Panc1 (cell line): ENCODE results near the gene CCDC69. TPM values are rescaled to one million over a fixed set of nuclear protein-coding genes. Genes with fewer than 3 reads are reported as not detected.

Experiments
- ATAC-seq: fragments of 200-7000 bp; cut with Tn5 transposase; 2 replicates; pipeline ENCODE4 v1.9.1; 2020; ENCODE audit warnings: mild to moderate bottlenecking, moderate library complexity
- BruUV-seq: library from RNA; stranded (reverse); fragments of 400-500 nt; replicated peaks from 2 replicates; lab custom pipeline; 2021; lab: Mats Ljungman, UMichigan
- CTCF ChIA-PET: fragments of 300-600 bp; sonication (Branson Sonifier 250); formaldehyde crosslinking; loops from one replicate; lab custom pipeline; 2022; ENCODE audit warnings: antibody characterized with exemption; lab: Charles Lee
- POLR2A ChIA-PET: fragments of 300-600 bp; sonication (Branson Sonifier 250); formaldehyde crosslinking; loops from one replicate; lab custom pipeline; 2022; ENCODE audit warnings: antibody characterized with exemption; lab: Charles Lee
- DNase-seq: peaks from one replicate; pipeline ENCODE4 v3.0.0-alpha.2; 2010; ENCODE audit warnings: low read depth, low spot score
- H3K27ac ChIP-seq: 2 replicates; pipeline ENCODE4 v1.5.1; 2011; ENCODE audit warnings: mild to moderate bottlenecking, low read length, inconsistent platforms
- H3K27me3 ChIP-seq: fragments of 200-500 bp; sonication (Bioruptor generic); 2 replicates; pipeline ENCODE4 v1.6.0; 2014; ENCODE audit warnings: low read length, inconsistent platforms; ENCODE audit not compliant: control insufficient read depth, insufficient read depth
- H3K36me3 ChIP-seq: fragments of 200-500 bp; sonication (Bioruptor generic); 2 replicates; pipeline ENCODE4 v1.5.1; 2014; ENCODE audit warnings: inconsistent platforms, mild to moderate bottlenecking, low read length, moderate library complexity; ENCODE audit not compliant: control insufficient read depth, insufficient read depth
- H3K4me1 ChIP-seq: 2 replicates; pipeline ENCODE4 v1.5.1; 2011; ENCODE audit warnings: inconsistent platforms, mild to moderate bottlenecking, low read length, moderate library complexity; ENCODE audit not compliant: control insufficient read depth, insufficient read depth
- H3K4me3 ChIP-seq, 2 experiments: 2 replicates each; pipeline ENCODE4 v1.5.1; 2011 to 2012; ENCODE audit warnings: low read depth in 2 of 2, low read length in 2 of 2, mild to moderate bottlenecking in 2 of 2, inconsistent platforms in 1 of 2, moderate library complexity in 1 of 2
- H3K9me3 ChIP-seq: fragments of 200-500 bp; sonication (Bioruptor generic); 2 replicates; pipeline ENCODE4 v1.5.1; 2014; ENCODE audit warnings: low read depth, mild to moderate bottlenecking, inconsistent platforms, low read length, moderate library complexity; ENCODE audit not compliant: control insufficient read depth, insufficient read depth
- CTCF ChIP-seq: fragments of 450-650 bp; IDR thresholded peaks from 2 replicates; pipeline ENCODE4 v1.5.1; 2017; ENCODE audit warnings: mild to moderate bottlenecking
- POLR2AphosphoS5 ChIP-seq: IDR thresholded peaks from 2 replicates; pipeline ENCODE4 v1.6.1; 2012; ENCODE audit warnings: mild to moderate bottlenecking, low read depth, low read length, moderate library complexity
- REST ChIP-seq, 2 experiments: IDR thresholded peaks; 2 replicates each; pipeline ENCODE4 v1.6.1; 2011 to 2012; ENCODE audit warnings: low read depth in 2 of 2, control low read depth in 1 of 2, low read length in 1 of 2, mild to moderate bottlenecking in 1 of 2, moderate library complexity in 1 of 2; ENCODE audit not compliant: insufficient read depth in 1 of 2
- SIN3A ChIP-seq: IDR thresholded peaks from 2 replicates; pipeline ENCODE4 v1.6.1; 2012; ENCODE audit warnings: low read depth, mild to moderate bottlenecking, low read length, moderate library complexity, borderline replicate concordance; ENCODE audit not compliant: insufficient read depth
- TCF7L2 ChIP-seq: IDR thresholded peaks from 2 replicates; pipeline ENCODE4 v1.6.1; 2011; ENCODE audit warnings: mild to moderate bottlenecking, low read depth, low read length, inconsistent platforms
- in situ Hi-C: cut with HindIII; loops from 2 replicates; pipeline ENCODE4 v1.10.0; 2016; ENCODE audit warnings: low sequenced_read_pairs, low pct_unique_long_range_greater_than_20kb
- intact Hi-C: fragments of 100-400 bp; cut with micrococcal nuclease; formaldehyde crosslinking; loops from one replicate; pipeline ENCODE4 v1.10.0; 2022; ENCODE audit not compliant: unreplicated experiment
- total RNA-seq: library from RNA; stranded (reverse); gene quantifications from one replicate; pipeline ENCODE4 v1.2.1, GENCODE V29; 2021; ENCODE audit not compliant: unreplicated experiment

Gene CCDC69
- total RNA-seq, 1 experiment from 2014 or later = 2.1 TPM

GRCh38 chr5:151219789-151220188 lies 4.1 kb downstream of the CCDC69 start:
- no peaks in the 10 kb centered on the region for H3K36me3 ChIP-seq
- DNase-seq (no peak), ATAC-seq (no peak)
- intact Hi-C loops = no loop called here
- H3K9me3 ChIP-seq = no peaks in the 10 kb centered on the region
- H3K4me3 ChIP-seq = no peak overlapping the region
- in situ Hi-C loops = no loop called here
- H3K27me3 ChIP-seq = no peaks in the 10 kb centered on the region
- ChIA-PET POLR2A (no interaction called here), CTCF (no interaction called here)
- TF ChIP-seq REST (IDR thresholded peaks at IDR 0.05; ENCODE audit: insufficient read depth in 1 of 2, low read depth in 2 of 2, low read length in 1 of 2) = no peak
- H3K4me1 ChIP-seq = peaks cover 3% of the 10 kb centered on the region; the same call in 1 of the 2 replicates
- BruUV-seq = no TSS peak
- H3K27ac ChIP-seq = no peak overlapping the region

GRCh38 chr5:151219138-151219537 lies 4.8 kb downstream of the CCDC69 start:
- no peak overlapping the region for H3K27ac ChIP-seq
- intact Hi-C loops (no loop called here), in situ Hi-C loops (no loop called here)
- no peaks in the 10 kb centered on the region for H3K9me3 ChIP-seq
- ChIA-PET POLR2A (no interaction called here), CTCF (no interaction called here)
- BruUV-seq = no TSS peak
- H3K4me3 ChIP-seq = no peak overlapping the region
- peaks cover 3% of the 10 kb centered on the region; the same call in 1 of the 2 replicates for H3K4me1 ChIP-seq
- no peak for ATAC-seq
- no peaks in the 10 kb centered on the region for H3K27me3 ChIP-seq
- TF ChIP-seq CTCF = no peak
- no peak for TF ChIP-seq SIN3A
- TF ChIP-seq REST (IDR thresholded peaks at IDR 0.05; ENCODE audit: insufficient read depth in 1 of 2, low read depth in 2 of 2, low read length in 1 of 2) = no peak
- no peak for TF ChIP-seq TCF7L2
- TF ChIP-seq POLR2AphosphoS5 = no peak
- no peaks in the 10 kb centered on the region for H3K36me3 ChIP-seq
- no peak for DNase-seq
